OCI-LY7 (cell line): ENCODE measurements around the gene ITGA7. TPM values are rescaled to one million over a fixed set of nuclear protein-coding genes. Genes with fewer than 3 reads are reported as not detected.

Experiments used
- BruUV-seq: library from RNA; stranded (reverse); fragments of 400-500 nt; replicated peaks from 2 replicates; lab custom pipeline; 2021; lab: Mats Ljungman, UMichigan
- CTCF ChIA-PET: fragments of 300-600 bp; sonication (Branson Sonifier 250); formaldehyde crosslinking; loops from one replicate; lab custom pipeline; 2022; ENCODE audit warnings: antibody characterized with exemption; ENCODE audit not compliant: unreplicated experiment; lab: Charles Lee
- POLR2A ChIA-PET: fragments of 300-600 bp; sonication (Branson Sonifier 250); formaldehyde crosslinking; loops from one replicate; lab custom pipeline; 2022; ENCODE audit warnings: antibody characterized with exemption; lab: Charles Lee
- DNase-seq: peaks from one replicate; pipeline ENCODE4 v3.0.0-alpha.2; 2015; ENCODE audit warnings: low spot score
- H2AFZ ChIP-seq: fragments of 200-600 bp; sonication (generic), shearing (Covaris generic); 2 replicates; pipeline ENCODE4 v1.6.1; 2014; ENCODE audit warnings: mild to moderate bottlenecking, antibody characterized with exemption, low read length, moderate library complexity
- H3K27ac ChIP-seq: fragments of 200-600 bp; sonication (generic); 2 replicates; pipeline ENCODE4 v1.5.1; 2014; ENCODE audit warnings: mixed run types, low read depth, mild to moderate bottlenecking, moderate library complexity, low read length, inconsistent platforms; ENCODE audit not compliant: poor library complexity, severe bottlenecking
- H3K36me3 ChIP-seq: fragments of 200-600 bp; sonication (generic); 2 replicates; pipeline ENCODE4 v1.6.1; 2014; ENCODE audit warnings: mild to moderate bottlenecking, antibody characterized with exemption, low read length, moderate library complexity, mixed read lengths; ENCODE audit not compliant: insufficient read depth
- H3K4me1 ChIP-seq: fragments of 200-600 bp; sonication (generic); 2 replicates; pipeline ENCODE4 v1.5.1; 2014; ENCODE audit warnings: mild to moderate bottlenecking, low read length; ENCODE audit not compliant: insufficient read depth, poor library complexity, severe bottlenecking
- H3K4me2 ChIP-seq: fragments of 200-600 bp; sonication (generic); 2 replicates; pipeline ENCODE4 v1.6.1; 2014; ENCODE audit warnings: mild to moderate bottlenecking, low read length
- H3K4me3 ChIP-seq: fragments of 200-600 bp; sonication (generic); 2 replicates; pipeline ENCODE4 v1.5.1; 2014; ENCODE audit warnings: mild to moderate bottlenecking, low read depth, low read length; ENCODE audit not compliant: poor library complexity, severe bottlenecking
- H3K79me2 ChIP-seq: fragments of 200-600 bp; sonication (generic); 2 replicates; pipeline ENCODE4 v1.6.1; 2016; ENCODE audit warnings: low read depth, mild to moderate bottlenecking, low read length, moderate library complexity, mixed read lengths; ENCODE audit not compliant: insufficient read depth
- H3K9me2 ChIP-seq: fragments of 200-600 bp; sonication (generic); 2 replicates; pipeline ENCODE4 v1.6.1; 2016; ENCODE audit warnings: mild to moderate bottlenecking, low read length, mixed read lengths; ENCODE audit not compliant: insufficient read depth
- H3K9me3 ChIP-seq: fragments of 200-600 bp; sonication (generic); 2 replicates; pipeline ENCODE4 v1.6.1; 2014; ENCODE audit warnings: mild to moderate bottlenecking, mixed run types, low read length, mixed read lengths
- H4K20me1 ChIP-seq: fragments of 200-600 bp; sonication (generic); 2 replicates; pipeline ENCODE4 v1.6.1; 2014; ENCODE audit warnings: mild to moderate bottlenecking, antibody characterized with exemption, low read length, moderate library complexity, mixed read lengths; ENCODE audit not compliant: insufficient read depth
- CTCF ChIP-seq: fragments of 200-600 bp; sonication (generic); conservative IDR thresholded peaks from 2 replicates; pipeline ENCODE4 v1.5.1; 2014; ENCODE audit warnings: mild to moderate bottlenecking, antibody characterized with exemption, low read length, moderate library complexity, mixed read lengths
- EZH2phosphoT487 ChIP-seq: fragments of 200-600 bp; sonication (generic); IDR thresholded peaks from 2 replicates; pipeline ENCODE4 v1.6.1; 2018; ENCODE audit warnings: low read depth, borderline replicate concordance, mild to moderate bottlenecking, mixed run types, antibody characterized with exemption, low read length, moderate library complexity, mixed read lengths
- intact Hi-C: fragments of 100-400 bp; cut with micrococcal nuclease; formaldehyde crosslinking; loops from one replicate; pipeline ENCODE4 v1.10.0; 2022; ENCODE audit not compliant: unreplicated experiment
- total RNA-seq, 2 experiments: library from RNA; depleted of rRNA in 1 of 2; stranded (reverse); fragments of >200 nt in 1 of 2; shearing (Covaris generic) in 1 of 2; gene quantifications; 2 replicates each; pipeline ENCODE4 v1.2.3, GENCODE V29; 2014 to 2022

ITGA7 gene
- total RNA-seq, 2 experiments from 2014 or later = 1.5 to 4.0 TPM

GRCh38 chr12:55748230-55748993 is 40.7 kb upstream of the ITGA7 start:
- CTCF ChIA-PET = no interaction called here
- Histone ChIP-seq H3K9me2 (no peaks in the 10 kb centered on the region), H3K79me2 (peaks cover 18% of the 10 kb centered on the region; the same call in 1 of the 2 replicates), H4K20me1 (peaks cover 17% of the 10 kb centered on the region; the same call in 1 of the 2 replicates), H3K9me3 (no peaks in the 10 kb centered on the region), H3K4me2 (no peak overlapping the region), H3K4me1 (peaks cover 30% of the 10 kb centered on the region), H2AFZ (no peak overlapping the region), H3K36me3 (peaks cover 61% of the 10 kb centered on the region), H3K4me3 (no peak overlapping the region), H3K27ac (no peak overlapping the region)
- POLR2A ChIA-PET = interaction anchor here (0.8 to 1.5 kb wide), 5 partner anchors 24 to 78 kb away, joined by 3 to 5 read pairs (median 4); no protein-coding TSS in a partner anchor
- intact Hi-C loops = no loop called here
- TF ChIP-seq EZH2phosphoT487 = no peak
- TF ChIP-seq CTCF = no peak
- DNase-seq = no peak
- BruUV-seq = no TSS peak

GRCh38 chr12:55746913-55747231 is 39.2 kb upstream of the ITGA7 start:
- no peak for TF ChIP-seq EZH2phosphoT487
- no peak for TF ChIP-seq CTCF
- POLR2A ChIA-PET = interaction anchor here (0.7 to 2.0 kb wide), 8 partner anchors 9 to 298 kb away, joined by 3 to 8 read pairs (median 4); partner anchors contain the start of genes ORMDL2 and SARNP
- 0 out of 2 replicates have a peak overlapping the region, but pooled peaks have one; percentile 100 for H3K4me2 ChIP-seq
- peaks cover 17% of the 10 kb centered on the region; the same call in 1 of the 2 replicates for H4K20me1 ChIP-seq
- BruUV-seq = no TSS peak
- no peaks in the 10 kb centered on the region for H3K9me2 ChIP-seq
- no peak overlapping the region for H3K4me3 ChIP-seq
- CTCF ChIA-PET = interaction anchor here (0.5 kb wide), 1 partner anchor 76 kb away, joined by 4 read pairs; no protein-coding TSS in a partner anchor
- no peak overlapping the region for H2AFZ ChIP-seq
- intact Hi-C loops = no loop called here
- H3K36me3 ChIP-seq = peaks cover 46% of the 10 kb centered on the region; the same call in 1 of the 2 replicates
- no peak for DNase-seq
- peaks cover 18% of the 10 kb centered on the region; the same call in 1 of the 2 replicates for H3K79me2 ChIP-seq
- H3K9me3 ChIP-seq = no peaks in the 10 kb centered on the region
- peaks cover 39% of the 10 kb centered on the region for H3K4me1 ChIP-seq
- H3K27ac ChIP-seq = peak overlapping the region; percentile 43
